Measurements from ENCODE around the gene NACC2.

GRCh38 chr9:136024696-136025316 is 70.3 kb downstream of the NACC2 start:
- TF ChIP-seq TARDBP (IDR thresholded peaks at IDR 0.05; ENCODE audit: borderline replicate concordance) (no peak), CEBPB (IDR thresholded peaks at IDR 0.05; ENCODE audit: borderline replicate concordance in 1 of 2, low read depth in 2 of 2, low read length in 2 of 2) (no peak), ZBED1 (IDR thresholded peaks at IDR 0.05; ENCODE audit: borderline replicate concordance) (no peak), YY1 (IDR thresholded peaks at IDR 0.05; ENCODE audit: low read depth, low read length) (no peak), MAX (IDR thresholded peaks at IDR 0.05; ENCODE audit: low read depth, low read length) (no peak), FOS (IDR thresholded peaks at IDR 0.05; ENCODE audit: borderline replicate concordance, extremely low read depth, insufficient read length) (no peak), EP300 (IDR thresholded peaks at IDR 0.05; ENCODE audit: borderline replicate concordance in 1 of 2, control insufficient read depth in 1 of 2, low read depth in 2 of 2, low read length in 2 of 2) (no peak), POLR2A (IDR thresholded peaks at IDR 0.05; ENCODE audit: low read depth, low read length) (no peak)
- TF ChIP-seq, protein P1, sequence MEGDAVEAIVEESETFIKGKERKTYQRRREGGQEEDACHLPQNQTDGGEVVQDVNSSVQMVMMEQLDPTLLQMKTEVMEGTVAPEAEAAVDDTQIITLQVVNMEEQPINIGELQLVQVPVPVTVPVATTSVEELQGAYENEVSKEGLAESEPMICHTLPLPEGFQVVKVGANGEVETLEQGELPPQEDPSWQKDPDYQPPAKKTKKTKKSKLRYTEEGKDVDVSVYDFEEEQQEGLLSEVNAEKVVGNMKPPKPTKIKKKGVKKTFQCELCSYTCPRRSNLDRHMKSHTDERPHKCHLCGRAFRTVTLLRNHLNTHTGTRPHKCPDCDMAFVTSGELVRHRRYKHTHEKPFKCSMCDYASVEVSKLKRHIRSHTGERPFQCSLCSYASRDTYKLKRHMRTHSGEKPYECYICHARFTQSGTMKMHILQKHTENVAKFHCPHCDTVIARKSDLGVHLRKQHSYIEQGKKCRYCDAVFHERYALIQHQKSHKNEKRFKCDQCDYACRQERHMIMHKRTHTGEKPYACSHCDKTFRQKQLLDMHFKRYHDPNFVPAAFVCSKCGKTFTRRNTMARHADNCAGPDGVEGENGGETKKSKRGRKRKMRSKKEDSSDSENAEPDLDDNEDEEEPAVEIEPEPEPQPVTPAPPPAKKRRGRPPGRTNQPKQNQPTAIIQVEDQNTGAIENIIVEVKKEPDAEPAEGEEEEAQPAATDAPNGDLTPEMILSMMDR (IDR thresholded peaks at IDR 0.05 in 2 of 3, conservative IDR thresholded peaks at IDR 0.05 in 1 of 3; ENCODE audit: control insufficient read depth in 2 of 3, extremely low read depth in 1 of 3, insufficient read depth in 1 of 3, low read depth in 3 of 3, low read length in 3 of 3) = no peak

Measured in GM12878 (cell line).